Measurements from ENCODE around the gene TXNDC15.

- no peak for TF ChIP-seq POLR2A (IDR thresholded peaks at IDR 0.05)
- TF ChIP-seq, protein P1, sequence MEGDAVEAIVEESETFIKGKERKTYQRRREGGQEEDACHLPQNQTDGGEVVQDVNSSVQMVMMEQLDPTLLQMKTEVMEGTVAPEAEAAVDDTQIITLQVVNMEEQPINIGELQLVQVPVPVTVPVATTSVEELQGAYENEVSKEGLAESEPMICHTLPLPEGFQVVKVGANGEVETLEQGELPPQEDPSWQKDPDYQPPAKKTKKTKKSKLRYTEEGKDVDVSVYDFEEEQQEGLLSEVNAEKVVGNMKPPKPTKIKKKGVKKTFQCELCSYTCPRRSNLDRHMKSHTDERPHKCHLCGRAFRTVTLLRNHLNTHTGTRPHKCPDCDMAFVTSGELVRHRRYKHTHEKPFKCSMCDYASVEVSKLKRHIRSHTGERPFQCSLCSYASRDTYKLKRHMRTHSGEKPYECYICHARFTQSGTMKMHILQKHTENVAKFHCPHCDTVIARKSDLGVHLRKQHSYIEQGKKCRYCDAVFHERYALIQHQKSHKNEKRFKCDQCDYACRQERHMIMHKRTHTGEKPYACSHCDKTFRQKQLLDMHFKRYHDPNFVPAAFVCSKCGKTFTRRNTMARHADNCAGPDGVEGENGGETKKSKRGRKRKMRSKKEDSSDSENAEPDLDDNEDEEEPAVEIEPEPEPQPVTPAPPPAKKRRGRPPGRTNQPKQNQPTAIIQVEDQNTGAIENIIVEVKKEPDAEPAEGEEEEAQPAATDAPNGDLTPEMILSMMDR (IDR thresholded peaks at IDR 0.05), result no peak
Measured at GRCh38 chr5:134846641-134846960, 27.6 kb upstream of the TXNDC15 start.

Measured in esophagus squamous epithelium (tissue), 4 donors.